COLO668 (cell line): ENCODE data around the gene GAPVD1.
"Not testable (repeated sequence)": the region's sequence is repeated elsewhere in the genome, so short reads cannot be mapped to it uniquely, and the experiment has no call there.

ENCODE experiments used
- DNase-seq: peaks from one replicate; lab custom pipeline; 2025; ENCODE audit not compliant: unreplicated experiment; lab: John Stamatoyannopoulos, UW

The GAPVD1 gene, protein sequence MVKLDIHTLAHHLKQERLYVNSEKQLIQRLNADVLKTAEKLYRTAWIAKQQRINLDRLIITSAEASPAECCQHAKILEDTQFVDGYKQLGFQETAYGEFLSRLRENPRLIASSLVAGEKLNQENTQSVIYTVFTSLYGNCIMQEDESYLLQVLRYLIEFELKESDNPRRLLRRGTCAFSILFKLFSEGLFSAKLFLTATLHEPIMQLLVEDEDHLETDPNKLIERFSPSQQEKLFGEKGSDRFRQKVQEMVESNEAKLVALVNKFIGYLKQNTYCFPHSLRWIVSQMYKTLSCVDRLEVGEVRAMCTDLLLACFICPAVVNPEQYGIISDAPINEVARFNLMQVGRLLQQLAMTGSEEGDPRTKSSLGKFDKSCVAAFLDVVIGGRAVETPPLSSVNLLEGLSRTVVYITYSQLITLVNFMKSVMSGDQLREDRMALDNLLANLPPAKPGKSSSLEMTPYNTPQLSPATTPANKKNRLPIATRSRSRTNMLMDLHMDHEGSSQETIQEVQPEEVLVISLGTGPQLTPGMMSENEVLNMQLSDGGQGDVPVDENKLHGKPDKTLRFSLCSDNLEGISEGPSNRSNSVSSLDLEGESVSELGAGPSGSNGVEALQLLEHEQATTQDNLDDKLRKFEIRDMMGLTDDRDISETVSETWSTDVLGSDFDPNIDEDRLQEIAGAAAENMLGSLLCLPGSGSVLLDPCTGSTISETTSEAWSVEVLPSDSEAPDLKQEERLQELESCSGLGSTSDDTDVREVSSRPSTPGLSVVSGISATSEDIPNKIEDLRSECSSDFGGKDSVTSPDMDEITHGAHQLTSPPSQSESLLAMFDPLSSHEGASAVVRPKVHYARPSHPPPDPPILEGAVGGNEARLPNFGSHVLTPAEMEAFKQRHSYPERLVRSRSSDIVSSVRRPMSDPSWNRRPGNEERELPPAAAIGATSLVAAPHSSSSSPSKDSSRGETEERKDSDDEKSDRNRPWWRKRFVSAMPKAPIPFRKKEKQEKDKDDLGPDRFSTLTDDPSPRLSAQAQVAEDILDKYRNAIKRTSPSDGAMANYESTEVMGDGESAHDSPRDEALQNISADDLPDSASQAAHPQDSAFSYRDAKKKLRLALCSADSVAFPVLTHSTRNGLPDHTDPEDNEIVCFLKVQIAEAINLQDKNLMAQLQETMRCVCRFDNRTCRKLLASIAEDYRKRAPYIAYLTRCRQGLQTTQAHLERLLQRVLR (N-terminal part only)

DNA sequence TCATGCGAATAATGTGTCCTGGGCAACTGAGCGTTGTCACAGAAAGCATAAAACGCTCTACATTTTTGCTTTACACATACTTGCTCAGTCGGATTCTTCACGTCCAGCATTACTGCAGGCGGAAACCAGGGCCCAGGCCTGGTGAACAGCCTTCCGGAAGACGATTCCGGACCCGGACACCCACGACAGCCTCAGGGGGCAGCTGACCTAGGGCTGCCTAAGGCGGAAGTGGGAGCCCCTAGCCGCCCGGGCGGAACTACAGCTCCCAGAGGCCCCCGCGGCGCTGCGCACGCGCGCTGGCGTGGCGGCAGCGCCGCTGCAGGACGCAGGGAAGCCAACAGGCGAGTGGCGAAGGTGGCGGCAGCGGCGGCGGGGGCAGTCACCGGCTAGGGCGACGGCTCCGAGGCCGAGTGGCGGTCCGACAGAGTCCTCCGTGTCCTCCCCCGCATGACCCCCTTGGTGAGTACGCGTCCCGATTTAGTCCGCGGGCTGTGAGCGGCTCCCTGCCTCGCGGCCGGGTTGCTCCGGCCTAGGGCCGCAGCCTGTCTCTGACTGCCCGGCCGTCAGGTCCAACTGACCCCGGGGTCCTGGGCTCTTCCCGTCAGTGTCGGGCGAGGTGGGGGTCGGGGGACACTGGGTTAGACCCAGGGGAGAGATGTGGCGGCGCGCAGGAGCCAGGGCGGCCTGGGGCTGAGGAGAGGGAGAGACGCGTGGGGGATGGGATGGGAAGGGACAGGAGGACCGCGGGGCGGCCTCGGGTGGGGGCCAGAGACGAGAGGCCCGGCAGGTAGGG lies at the start of gene GAPVD1:
Gene GAPVD1, plus strand, starts transcription at position 326 of the 793 bp plus-strand sequence. CDS start 37,096 bp downstream, outside the sequence.
- DNase-seq = peak; percentile 95

- no peak for DNase-seq
These were observed 47.4 kb upstream of the GAPVD1 start for GRCh38 chr9:125214186-125214585.

DNA sequence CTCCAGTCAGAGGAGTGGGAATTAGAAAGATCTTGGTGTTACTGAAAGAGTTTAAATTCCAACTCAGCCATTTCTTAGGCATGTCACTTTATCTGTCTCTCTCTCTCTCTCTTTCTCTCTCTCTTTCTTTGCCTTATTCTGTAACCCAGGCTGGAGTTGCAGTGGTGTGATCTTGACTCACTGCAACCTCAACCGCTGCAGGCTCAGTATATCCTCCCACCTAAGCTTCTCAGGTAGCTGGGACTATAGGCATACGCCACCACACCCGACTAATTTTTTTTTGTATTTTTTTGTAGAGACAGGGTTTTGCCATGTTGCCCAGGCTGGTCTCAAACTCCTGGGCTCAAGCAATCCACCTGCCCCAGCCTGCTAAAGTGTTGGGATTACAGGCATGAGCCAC lies 43.0 kb upstream of the GAPVD1 start:
- DNase-seq = no peak

- DNase-seq = not testable (repeated sequence)
These were observed 36.8 kb upstream of the GAPVD1 start for GRCh38 chr9:125224858-125225257.

DNA sequence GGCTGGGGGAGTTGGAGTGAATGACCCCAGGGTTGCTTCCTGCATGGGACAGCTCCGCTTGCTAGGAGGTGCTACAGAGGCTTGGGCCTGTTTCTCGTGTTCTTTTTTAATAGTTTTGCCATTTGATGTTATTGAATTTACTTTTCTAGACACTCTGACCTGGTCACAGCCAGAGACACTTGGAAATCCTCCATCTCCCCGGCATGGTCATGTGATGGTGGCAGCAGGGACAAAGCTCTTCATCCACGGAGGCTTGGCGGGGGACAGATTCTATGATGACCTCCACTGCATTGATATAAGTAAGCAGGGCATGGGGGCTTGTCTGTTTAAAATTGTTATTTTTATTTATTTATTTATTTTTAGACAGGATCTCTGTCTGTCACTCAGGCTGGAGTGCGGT lies 33.9 kb upstream of the GAPVD1 start:
- no peak for DNase-seq

GRCh38 chr9:125233678-125234077 lies 27.9 kb upstream of the GAPVD1 start:
- no peak for DNase-seq

- not testable (repeated sequence) for DNase-seq
These were observed 27.5 kb upstream of the GAPVD1 start for GRCh38 chr9:125234099-125234498.

GRCh38 chr9:125235804-125236519 lies 25.7 kb upstream of the GAPVD1 start:
- no peak for DNase-seq

GRCh38 chr9:125236520-125237159 lies 25.0 kb upstream of the GAPVD1 start:
- not testable (repeated sequence) for DNase-seq

- no peak for DNase-seq
These were observed 23.3 kb upstream of the GAPVD1 start for GRCh38 chr9:125238127-125238914.

- DNase-seq = no peak
These were observed 22.6 kb upstream of the GAPVD1 start for GRCh38 chr9:125238915-125239446.

- DNase-seq = no peak
These were observed 21.7 kb upstream of the GAPVD1 start for GRCh38 chr9:125239631-125240597.

DNA sequence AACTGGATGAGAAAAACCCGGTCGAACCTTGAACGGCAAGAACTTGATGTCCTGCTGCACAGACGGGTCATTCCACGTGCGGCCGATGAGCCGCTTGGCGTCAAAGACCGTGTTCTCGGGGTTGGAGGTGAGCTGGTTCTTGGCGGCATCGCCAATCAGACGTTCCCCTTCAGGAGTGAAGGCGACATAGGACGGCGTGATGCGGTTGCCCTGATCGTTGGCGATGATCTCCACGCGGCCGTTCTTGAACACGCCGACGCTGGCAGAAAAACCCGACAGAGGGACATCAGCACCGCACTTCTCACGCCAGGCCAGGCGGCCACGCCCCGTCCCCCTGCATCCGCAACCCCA lies 21.0 kb upstream of the GAPVD1 start:
- DNase-seq = peak; percentile 60

DNA sequence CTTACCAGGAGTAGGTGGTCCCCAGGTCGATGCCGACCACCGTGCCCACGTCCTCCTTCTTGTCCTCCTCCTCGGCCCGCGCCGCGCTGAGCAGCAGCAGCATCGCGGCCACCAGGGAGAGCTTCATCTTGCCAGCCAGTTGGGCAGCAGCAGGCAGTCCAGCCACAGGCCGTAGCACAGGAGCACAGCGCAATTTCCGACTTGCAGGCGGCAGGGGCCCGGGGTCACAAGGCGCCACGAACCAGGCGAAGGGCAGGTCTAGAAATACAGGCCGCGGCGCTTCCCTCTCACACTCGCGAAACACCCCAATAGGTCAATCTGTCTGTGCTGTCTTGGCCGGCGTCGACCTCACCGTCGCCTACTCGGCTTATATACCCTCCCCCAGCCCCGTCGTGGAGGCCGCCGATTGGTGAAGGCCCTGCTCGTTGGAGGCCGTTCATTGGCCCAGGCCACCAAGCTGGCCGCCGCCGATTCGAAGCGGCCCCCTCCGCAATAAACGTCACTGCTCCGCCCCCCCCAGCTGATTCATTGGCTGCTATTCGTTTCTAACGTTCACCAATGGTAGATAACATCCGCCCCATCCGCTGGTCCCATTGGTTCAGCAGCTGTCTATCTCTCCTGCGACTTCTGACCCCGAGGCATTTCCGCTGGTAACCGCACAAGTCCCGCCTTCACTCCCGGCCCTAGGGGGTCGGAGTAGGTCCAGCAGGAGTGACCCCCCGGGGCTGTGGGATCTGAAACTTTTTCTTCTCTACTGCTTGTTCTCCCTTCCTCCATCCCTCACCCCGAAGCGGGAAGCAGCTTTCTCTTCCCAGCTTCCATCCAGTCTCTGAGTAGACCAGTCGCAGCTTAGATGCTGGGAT lies 20.4 kb upstream of the GAPVD1 start, which contains the start of gene HSPA5:
Gene HSPA5, minus strand, starts transcription at position 344 of the 863 bp plus-strand sequence. Its CDS starts 217 bp downstream, at position 127.
- DNase-seq = peak; percentile 99

DNA sequence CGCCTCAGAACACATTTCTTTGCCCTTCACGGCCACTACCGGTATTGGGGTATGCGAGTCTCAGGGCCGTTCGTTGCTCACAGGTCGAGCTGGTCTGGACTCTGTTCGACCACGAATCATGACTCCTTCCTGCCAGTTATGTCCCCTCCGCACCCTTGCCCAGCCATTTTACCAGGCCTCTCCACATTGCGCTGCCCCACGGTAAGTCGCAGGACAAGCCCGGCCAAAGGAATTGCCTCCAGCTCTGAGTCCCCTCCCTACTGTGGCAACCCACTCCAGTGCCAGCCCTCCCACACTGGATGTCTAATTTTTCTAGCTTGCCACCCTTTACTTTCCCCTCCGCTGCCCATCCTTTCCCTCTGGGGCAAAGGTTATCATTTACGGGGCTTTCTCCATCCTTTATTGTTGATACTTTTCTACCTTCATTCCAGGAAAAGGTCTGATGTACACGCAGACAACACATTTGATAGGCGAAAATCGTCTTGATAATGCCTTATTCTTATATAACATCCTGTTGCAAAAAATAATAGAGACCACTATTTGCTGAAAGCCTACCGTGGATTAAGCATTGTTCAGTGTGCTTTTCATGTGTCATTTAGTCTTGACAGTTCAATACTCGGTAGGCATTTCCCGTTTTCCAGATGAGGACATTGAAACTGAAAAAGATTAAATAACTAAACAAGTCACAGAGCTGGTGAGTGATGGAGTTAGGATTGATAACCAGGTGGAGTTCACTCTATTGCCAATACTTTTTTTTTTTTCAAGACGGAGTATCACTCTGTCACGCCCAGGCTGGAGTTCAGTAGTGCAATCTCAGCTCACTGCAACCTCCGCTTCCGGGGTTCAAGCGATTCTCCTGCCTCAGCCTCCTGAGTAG lies 19.5 kb upstream of the GAPVD1 start:
- DNase-seq = peak; percentile 45
